Central memory CD8-positive, alpha-beta T cell (primary cell): ENCODE results near the gene MEDAG.

Experiments used
- ATAC-seq: fragments of 150-1000 bp; cut with Tn5 transposase; replicated peaks from 2 replicates; pipeline ENCODE4 v1.10.0; 2022; ENCODE audit warnings: mild to moderate bottlenecking, moderate FRiP score, moderate number of reproducible peaks; ENCODE audit not compliant: poor library complexity, severe bottlenecking; ENCODE audit errors: extremely low read depth
- DNase-seq, 2 donors: peaks; one replicate each; pipeline ENCODE4 v3.0.0; 2021; ENCODE audit warnings: low spot score in 2 of 2
- H3K27ac Mint-ChIP-seq: one replicate; pipeline ENCODE4 v1.8.0; 2022; ENCODE audit warnings: low read depth, mild to moderate bottlenecking, moderate library complexity, mixed read lengths
- H3K27me3 Mint-ChIP-seq: one replicate; pipeline ENCODE4 v1.8.0; 2022; ENCODE audit warnings: mixed read lengths
- H3K36me3 Mint-ChIP-seq: one replicate; pipeline ENCODE4 v1.8.0; 2022; ENCODE audit warnings: mild to moderate bottlenecking, moderate library complexity, mixed read lengths; ENCODE audit not compliant: insufficient read depth
- H3K4me1 Mint-ChIP-seq: one replicate; pipeline ENCODE4 v1.8.0; 2022; ENCODE audit warnings: mixed read lengths
- H3K4me3 Mint-ChIP-seq: one replicate; pipeline ENCODE4 v1.8.0; 2022; ENCODE audit warnings: mild to moderate bottlenecking, moderate library complexity, mixed read lengths
- H3K9me3 Mint-ChIP-seq: one replicate; pipeline ENCODE4 v1.8.0; 2022; ENCODE audit warnings: mixed read lengths

The MEDAG gene

GRCh38 chr13:30880151-30880855 is 25.8 kb upstream of the MEDAG start:
- H3K4me3 Mint-ChIP-seq, result no peak overlapping the region
- no peaks in the 10 kb centered on the region for H3K36me3 Mint-ChIP-seq
- no peaks in the 10 kb centered on the region for H3K9me3 Mint-ChIP-seq
- DNase-seq (no peak), ATAC-seq (no peak)
- no peak overlapping the region for H3K27ac Mint-ChIP-seq
- no peaks in the 10 kb centered on the region for H3K4me1 Mint-ChIP-seq
- H3K27me3 Mint-ChIP-seq, result peaks cover 74% of the 10 kb centered on the region

DNA sequence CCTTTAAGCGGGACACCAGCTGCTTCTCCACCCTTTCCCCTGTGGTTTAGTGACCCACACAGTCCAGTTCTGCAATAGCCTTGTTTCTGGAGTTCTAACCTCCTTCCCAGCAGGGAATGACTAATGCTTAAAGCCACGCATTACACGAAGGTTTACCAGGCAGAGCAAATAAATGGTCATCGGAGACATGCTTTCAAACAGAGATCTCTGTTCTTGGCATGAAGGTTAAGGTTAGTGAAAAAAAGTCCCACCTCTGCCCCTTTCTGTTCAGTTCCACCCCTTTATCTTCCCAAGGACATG is 25.3 kb upstream of the MEDAG start:
- DNase-seq (no peak), ATAC-seq (no peak)
- Mint-ChIP-seq H3K4me3 (no peak overlapping the region), H3K27me3 (peaks cover 73% of the 10 kb centered on the region), H3K36me3 (no peaks in the 10 kb centered on the region), H3K9me3 (no peaks in the 10 kb centered on the region), H3K27ac (no peak overlapping the region), H3K4me1 (no peaks in the 10 kb centered on the region)

GRCh38 chr13:30881191-30881651 is 24.9 kb upstream of the MEDAG start:
- DNase-seq (no peak), ATAC-seq (no peak)
- no peak overlapping the region for H3K27ac Mint-ChIP-seq
- H3K4me3 Mint-ChIP-seq, result no peak overlapping the region
- H3K4me1 Mint-ChIP-seq, result no peaks in the 10 kb centered on the region
- no peaks in the 10 kb centered on the region for H3K9me3 Mint-ChIP-seq
- no peaks in the 10 kb centered on the region for H3K36me3 Mint-ChIP-seq
- peaks cover 75% of the 10 kb centered on the region for H3K27me3 Mint-ChIP-seq

- H3K4me3 Mint-ChIP-seq, result no peak overlapping the region
- H3K4me1 Mint-ChIP-seq, result no peaks in the 10 kb centered on the region
Measured at GRCh38 chr13:30882026-30882850, 23.8 kb upstream of the MEDAG start.

GRCh38 chr13:30882996-30883766 is 22.9 kb upstream of the MEDAG start:
- Mint-ChIP-seq H3K4me3 (no peak overlapping the region), H3K36me3 (no peaks in the 10 kb centered on the region), H3K27me3 (peaks cover 94% of the 10 kb centered on the region), H3K4me1 (no peaks in the 10 kb centered on the region), H3K9me3 (no peaks in the 10 kb centered on the region), H3K27ac (no peak overlapping the region)
- no peak for ATAC-seq
- DNase-seq, result no peak

More at GRCh38 chr13:30882026-30882850, 23.8 kb upstream of the MEDAG start:
- H3K9me3 Mint-ChIP-seq, result no peaks in the 10 kb centered on the region
- DNase-seq (no peak), ATAC-seq (no peak)
- H3K36me3 Mint-ChIP-seq, result no peaks in the 10 kb centered on the region
- H3K27ac Mint-ChIP-seq, result no peak overlapping the region
- H3K27me3 Mint-ChIP-seq, result peaks cover 85% of the 10 kb centered on the region

DNA sequence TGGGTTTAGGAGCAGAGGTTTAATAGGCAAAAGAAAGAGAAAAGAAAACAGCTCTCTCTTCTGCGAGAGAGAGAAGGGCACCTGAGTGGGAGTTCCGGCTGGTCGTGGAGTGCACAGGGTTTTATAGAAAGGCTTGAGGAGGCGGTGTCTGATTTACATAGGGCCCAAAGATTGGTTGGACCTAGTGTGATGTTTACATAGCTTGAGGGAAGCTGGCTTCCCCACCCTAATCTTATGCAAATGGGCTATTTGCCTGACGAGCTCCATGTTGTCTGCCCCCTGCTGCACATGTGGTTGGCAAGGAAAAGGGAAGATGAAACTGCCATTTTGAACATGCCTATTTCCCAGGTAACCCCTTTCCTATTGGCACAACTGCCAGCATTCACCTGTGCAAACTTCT is 21.5 kb upstream of the MEDAG start:
- H3K36me3 Mint-ChIP-seq, result no peaks in the 10 kb centered on the region
- H3K27ac Mint-ChIP-seq, result no peak overlapping the region
- DNase-seq (no peak), ATAC-seq (no peak)
- H3K9me3 Mint-ChIP-seq, result no peaks in the 10 kb centered on the region
- peaks cover 90% of the 10 kb centered on the region for H3K27me3 Mint-ChIP-seq
- no peak overlapping the region for H3K4me3 Mint-ChIP-seq
- no peaks in the 10 kb centered on the region for H3K4me1 Mint-ChIP-seq

DNA sequence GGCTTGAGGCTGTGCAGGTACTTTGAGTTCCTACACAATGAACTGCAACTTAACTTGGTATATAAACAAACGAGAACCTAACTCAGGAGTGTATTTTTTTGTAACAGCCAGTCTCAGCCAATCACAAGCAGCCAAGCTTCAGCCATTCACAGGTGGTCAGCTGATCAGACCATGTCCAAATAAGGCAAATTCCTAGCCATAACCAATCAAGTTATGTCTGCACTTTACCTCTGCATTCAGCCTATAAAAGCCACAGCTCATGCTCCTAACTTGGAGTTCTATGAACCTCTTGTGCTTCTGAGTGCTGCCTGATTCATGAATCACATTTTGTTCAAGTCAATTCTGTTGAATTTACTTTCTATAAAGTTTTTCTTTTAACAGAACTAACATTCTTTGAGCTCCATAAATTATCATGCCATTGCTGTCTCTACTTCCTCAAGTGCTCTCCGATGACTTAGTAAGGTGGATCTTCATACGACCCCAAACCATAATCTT is 16.8 kb upstream of the MEDAG start:
- no peaks in the 10 kb centered on the region for H3K9me3 Mint-ChIP-seq
- DNase-seq (no peak), ATAC-seq (no peak)
- H3K27ac Mint-ChIP-seq, result no peak overlapping the region
- H3K4me3 Mint-ChIP-seq, result no peak overlapping the region
- H3K36me3 Mint-ChIP-seq, result no peaks in the 10 kb centered on the region
- H3K27me3 Mint-ChIP-seq, result peaks cover 81% of the 10 kb centered on the region
- no peaks in the 10 kb centered on the region for H3K4me1 Mint-ChIP-seq

- Mint-ChIP-seq H3K9me3 (no peaks in the 10 kb centered on the region), H3K4me3 (no peak overlapping the region), H3K27ac (no peak overlapping the region), H3K4me1 (no peaks in the 10 kb centered on the region), H3K36me3 (no peaks in the 10 kb centered on the region), H3K27me3 (peaks cover 74% of the 10 kb centered on the region)
- DNase-seq (no peak), ATAC-seq (no peak)
Measured at GRCh38 chr13:30892966-30893365, 13.1 kb upstream of the MEDAG start.

DNA sequence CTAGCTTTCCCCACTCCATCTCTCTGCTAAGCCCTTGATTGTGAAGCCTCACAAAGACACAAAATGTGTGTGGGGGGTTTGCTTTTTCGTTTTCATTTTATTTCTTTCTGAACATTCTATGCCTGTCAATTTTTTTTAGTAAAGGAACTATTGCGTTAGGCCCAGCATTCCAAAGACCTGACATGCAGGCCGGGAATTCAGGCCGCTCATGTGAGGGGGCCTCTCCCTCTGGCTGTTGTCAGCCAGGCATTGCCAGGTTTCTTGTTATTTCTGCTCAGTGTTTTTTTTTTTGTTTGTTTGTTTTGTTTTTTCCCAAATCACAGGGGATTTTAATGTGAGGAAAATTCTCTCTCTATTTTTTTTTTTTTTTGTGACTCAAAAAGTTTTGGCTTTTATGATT is 10.3 kb upstream of the MEDAG start:
- DNase-seq (no peak), ATAC-seq (no peak)
- H3K36me3 Mint-ChIP-seq, result no peaks in the 10 kb centered on the region
- no peak overlapping the region for H3K4me3 Mint-ChIP-seq
- peaks cover 7% of the 10 kb centered on the region for H3K4me1 Mint-ChIP-seq
- peaks cover 76% of the 10 kb centered on the region for H3K27me3 Mint-ChIP-seq
- no peak overlapping the region for H3K27ac Mint-ChIP-seq
- no peaks in the 10 kb centered on the region for H3K9me3 Mint-ChIP-seq

GRCh38 chr13:30898070-30898469 is 8.0 kb upstream of the MEDAG start:
- H3K27ac Mint-ChIP-seq, result no peak overlapping the region

DNA sequence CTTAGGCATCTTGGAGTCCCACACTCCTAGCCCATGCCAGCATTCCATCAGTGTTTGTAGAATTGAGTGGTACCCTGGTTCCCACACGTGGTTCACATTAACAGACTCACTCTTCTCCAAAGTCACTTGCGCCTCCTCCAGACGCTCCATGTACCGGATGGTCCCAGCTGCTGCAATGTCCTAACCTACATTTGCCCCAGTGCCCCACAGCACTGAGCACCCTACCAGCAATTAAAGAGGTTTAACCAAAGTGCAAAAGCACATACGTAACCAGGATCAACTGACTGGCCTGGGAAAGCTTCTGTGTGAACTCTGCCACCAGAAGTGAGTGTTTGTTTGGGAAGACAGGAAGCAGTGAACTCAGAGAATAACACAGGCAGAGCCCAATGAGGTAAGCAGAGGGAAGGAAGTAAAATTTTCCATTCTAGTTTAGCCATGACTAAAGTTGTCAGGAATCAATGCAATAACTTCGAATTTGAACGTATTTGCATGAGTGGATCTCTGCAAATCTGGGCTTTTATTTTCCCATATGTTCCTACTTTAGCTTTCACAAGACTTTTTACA is 7.3 kb upstream of the MEDAG start:
- ATAC-seq, result no peak
- Mint-ChIP-seq H3K9me3 (no peaks in the 10 kb centered on the region), H3K27me3 (peaks cover 70% of the 10 kb centered on the region), H3K4me1 (peaks cover 8% of the 10 kb centered on the region), H3K27ac (no peak overlapping the region), H3K36me3 (no peaks in the 10 kb centered on the region), H3K4me3 (no peak overlapping the region)
- no peak for DNase-seq

More at GRCh38 chr13:30898070-30898469, 8.0 kb upstream of the MEDAG start:
- peaks cover 8% of the 10 kb centered on the region for H3K4me1 Mint-ChIP-seq
- H3K27me3 Mint-ChIP-seq, result peaks cover 70% of the 10 kb centered on the region
- no peak overlapping the region for H3K4me3 Mint-ChIP-seq
- H3K36me3 Mint-ChIP-seq, result no peaks in the 10 kb centered on the region
- DNase-seq (no peak), ATAC-seq (no peak)
- H3K9me3 Mint-ChIP-seq, result no peaks in the 10 kb centered on the region

DNA sequence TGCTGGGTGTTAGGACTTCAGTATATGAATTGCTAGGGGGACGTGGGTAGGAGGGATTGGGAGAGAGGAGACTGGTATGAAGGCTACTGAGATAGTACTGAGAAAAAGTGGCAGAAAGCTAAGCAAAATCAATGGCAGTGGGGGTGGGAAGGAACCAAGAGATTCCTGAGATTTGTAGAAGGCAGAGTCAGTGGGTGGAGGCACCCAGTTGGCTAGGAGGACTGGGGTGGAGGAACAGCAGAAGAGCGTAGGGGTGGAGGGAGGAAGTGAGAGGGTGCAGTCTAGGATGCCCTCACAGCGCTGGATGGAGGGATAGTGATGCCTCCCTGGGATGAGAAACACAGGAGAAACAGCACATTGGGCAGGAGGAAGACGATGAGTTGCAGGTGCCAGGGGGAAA is 5.6 kb upstream of the MEDAG start:
- H3K4me1 Mint-ChIP-seq, result peaks cover 8% of the 10 kb centered on the region
- DNase-seq (no peak), ATAC-seq (no peak)
- H3K4me3 Mint-ChIP-seq, result no peak overlapping the region
- H3K27me3 Mint-ChIP-seq, result peaks cover 84% of the 10 kb centered on the region
- H3K9me3 Mint-ChIP-seq, result no peaks in the 10 kb centered on the region
- H3K36me3 Mint-ChIP-seq, result no peaks in the 10 kb centered on the region
- no peak overlapping the region for H3K27ac Mint-ChIP-seq
